ENCODE results near the gene CNKSR3. TPM values are rescaled to one million over a fixed set of nuclear protein-coding genes. Genes with fewer than 3 reads are reported as not detected.

Gene CNKSR3
- total and polyA plus RNA-seq, 2 experiments from 2014 or later, result 22.4 to 23.9 TPM

GRCh38 chr6:154478021-154478700 is 32.3 kb downstream of the CNKSR3 start:
- peaks cover 35% of the 10 kb centered on the region for H3K4me1 ChIP-seq (ENCODE audit: insufficient read depth)
- no peaks in the 10 kb centered on the region for H3K36me3 ChIP-seq (replicated peaks; ENCODE audit: insufficient read depth, low read depth)
- no peaks in the 10 kb centered on the region for H3K27me3 ChIP-seq
- H2AFZ ChIP-seq, result no peak overlapping the region
- H3K79me2 ChIP-seq, result peaks cover 95% of the 10 kb centered on the region
- TF ChIP-seq EZH2 (IDR thresholded peaks at IDR 0.05; ENCODE audit: borderline replicate concordance), result no peak
- no peak for TF ChIP-seq CTCF (IDR thresholded peaks at IDR 0.05; ENCODE audit: poor library complexity)
- no peak for TF ChIP-seq EZH2phosphoT487 (IDR thresholded peaks at IDR 0.05; ENCODE audit: low read depth, severe bottlenecking, unreplicated experiment)
- WGBS (ENCODE audit: low lambda C conversion rate, missing lambda C conversion rate), result 70% methylated on average over 12 of the region's 12 CpGs
- no peak overlapping the region for H3K4me3 ChIP-seq
- peak overlapping the region; percentile 70 for H3K27ac ChIP-seq
- no peaks in the 10 kb centered on the region for H3K9me2 ChIP-seq (replicated peaks; ENCODE audit: insufficient read depth)
- H3K9me3 ChIP-seq (ENCODE audit: low read depth), result no peaks in the 10 kb centered on the region
- peak overlapping the region; percentile 67 for H3K4me2 ChIP-seq
- DNase-seq (ENCODE audit: low spot score), result no peak
- H4K20me1 ChIP-seq (ENCODE audit: insufficient read depth, poor library complexity, severe bottlenecking), result peaks cover 35% of the 10 kb centered on the region

GRCh38 chr6:154476494-154476893 is 34.0 kb downstream of the CNKSR3 start:
- Histone ChIP-seq H3K27me3 (no peaks in the 10 kb centered on the region), H3K4me2 (no peak overlapping the region), H4K20me1 (ENCODE audit: insufficient read depth, poor library complexity, severe bottlenecking) (peaks cover 29% of the 10 kb centered on the region), H2AFZ (no peak overlapping the region), H3K79me2 (peaks cover 96% of the 10 kb centered on the region), H3K4me3 (no peak overlapping the region), H3K4me1 (ENCODE audit: insufficient read depth) (peaks cover 30% of the 10 kb centered on the region), H3K27ac (no peak overlapping the region), H3K9me3 (ENCODE audit: low read depth) (no peaks in the 10 kb centered on the region), H3K36me3 (replicated peaks; ENCODE audit: insufficient read depth, low read depth) (no peaks in the 10 kb centered on the region), H3K9me2 (replicated peaks; ENCODE audit: insufficient read depth) (no peaks in the 10 kb centered on the region)
- no peak for DNase-seq (ENCODE audit: low spot score)
- TF ChIP-seq CTCF (IDR thresholded peaks at IDR 0.05; ENCODE audit: poor library complexity) (no peak), EZH2phosphoT487 (IDR thresholded peaks at IDR 0.05; ENCODE audit: low read depth, severe bottlenecking, unreplicated experiment) (no peak), EZH2 (IDR thresholded peaks at IDR 0.05; ENCODE audit: borderline replicate concordance) (no peak)
- 93% methylated on average over 4 of the region's 4 CpGs for WGBS (ENCODE audit: low lambda C conversion rate, missing lambda C conversion rate)

- Histone ChIP-seq H3K79me2 (peaks cover 96% of the 10 kb centered on the region), H3K9me2 (replicated peaks; ENCODE audit: insufficient read depth) (no peaks in the 10 kb centered on the region), H3K27ac (no peak overlapping the region), H3K4me3 (no peak overlapping the region), H3K4me2 (no peak overlapping the region), H3K9me3 (ENCODE audit: low read depth) (no peaks in the 10 kb centered on the region), H2AFZ (no peak overlapping the region), H3K27me3 (no peaks in the 10 kb centered on the region), H4K20me1 (ENCODE audit: insufficient read depth, poor library complexity, severe bottlenecking) (peaks cover 20% of the 10 kb centered on the region), H3K4me1 (ENCODE audit: insufficient read depth) (peaks cover 25% of the 10 kb centered on the region), H3K36me3 (replicated peaks; ENCODE audit: insufficient read depth, low read depth) (no peaks in the 10 kb centered on the region)
- 92% methylated on average over 12 of the region's 12 CpGs for WGBS (ENCODE audit: low lambda C conversion rate, missing lambda C conversion rate)
- TF ChIP-seq EZH2 (IDR thresholded peaks at IDR 0.05; ENCODE audit: borderline replicate concordance), result no peak
- no peak for TF ChIP-seq EZH2phosphoT487 (IDR thresholded peaks at IDR 0.05; ENCODE audit: low read depth, severe bottlenecking, unreplicated experiment)
- DNase-seq (ENCODE audit: low spot score), result no peak
These were observed 35.6 kb downstream of the CNKSR3 start for GRCh38 chr6:154474648-154475428.

- WGBS (ENCODE audit: low lambda C conversion rate, missing lambda C conversion rate), result 91% methylated on average over 9 of the region's 9 CpGs
- H3K9me3 ChIP-seq (ENCODE audit: low read depth), result no peaks in the 10 kb centered on the region
These were observed 37.2 kb downstream of the CNKSR3 start for GRCh38 chr6:154473324-154473723.

More at GRCh38 chr6:154473324-154473723, 37.2 kb downstream of the CNKSR3 start:
- Histone ChIP-seq H3K27me3 (no peaks in the 10 kb centered on the region), H3K27ac (no peak overlapping the region), H3K4me2 (no peak overlapping the region), H2AFZ (no peak overlapping the region), H3K9me2 (replicated peaks; ENCODE audit: insufficient read depth) (no peaks in the 10 kb centered on the region), H4K20me1 (ENCODE audit: insufficient read depth, poor library complexity, severe bottlenecking) (peaks cover 18% of the 10 kb centered on the region), H3K4me1 (ENCODE audit: insufficient read depth) (peaks cover 9% of the 10 kb centered on the region), H3K4me3 (no peak overlapping the region), H3K36me3 (replicated peaks; ENCODE audit: insufficient read depth, low read depth) (no peaks in the 10 kb centered on the region), H3K79me2 (peaks cover 98% of the 10 kb centered on the region)
- no peak for DNase-seq (ENCODE audit: low spot score)
- no peak for TF ChIP-seq EZH2 (IDR thresholded peaks at IDR 0.05; ENCODE audit: borderline replicate concordance)
- TF ChIP-seq EZH2phosphoT487 (IDR thresholded peaks at IDR 0.05; ENCODE audit: low read depth, severe bottlenecking, unreplicated experiment), result no peak
- TF ChIP-seq CTCF (IDR thresholded peaks at IDR 0.05; ENCODE audit: poor library complexity), result no peak

All from hepatocyte (in vitro differentiated cells).